Suprapubic skin (tissue), 4 donors: ENCODE data around the gene CDYL2. TPM values are rescaled to one million over a fixed set of nuclear protein-coding genes. Genes with fewer than 3 reads are reported as not detected.

ENCODE experiments used
- DNase-seq, 2 donors: peaks; one replicate each; pipeline ENCODE4 v3.0.0-alpha.2; 2019; ENCODE audit warnings: low spot score in 2 of 2
- H3K27ac ChIP-seq: fragments of 200-600 bp; sonication (generic); one replicate; pipeline ENCODE4 v1.5.1; 2019
- H3K27me3 ChIP-seq: fragments of 200-600 bp; sonication (generic); one replicate; pipeline ENCODE4 v1.5.1; 2019
- H3K36me3 ChIP-seq: fragments of 200-600 bp; sonication (generic); one replicate; pipeline ENCODE4 v1.5.1; 2019
- H3K4me1 ChIP-seq: fragments of 200-600 bp; sonication (generic); one replicate; pipeline ENCODE4 v1.5.1; 2019
- H3K4me3 ChIP-seq: fragments of 200-600 bp; sonication (generic); one replicate; pipeline ENCODE4 v1.5.1; 2019; ENCODE audit warnings: mild to moderate bottlenecking
- H3K9me3 ChIP-seq: fragments of 200-600 bp; sonication (generic); one replicate; pipeline ENCODE4 v1.5.1; 2019
- EP300 ChIP-seq: sonication (generic); formaldehyde crosslinking; IDR thresholded peaks from one replicate; pipeline ENCODE4 v1.6.1; 2017; ENCODE audit warnings: antibody characterized with exemption
- POLR2A ChIP-seq, 2 donors: fragments of 450-650 bp; IDR thresholded peaks; one replicate each; pipeline ENCODE4 v1.6.1; 2017; ENCODE audit warnings: antibody characterized with exemption in 2 of 2, mild to moderate bottlenecking in 2 of 2, moderate library complexity in 2 of 2
- POLR2AphosphoS5 ChIP-seq, 3 donors: sonication (generic); formaldehyde crosslinking; IDR thresholded peaks; one replicate each; pipeline ENCODE4 v1.6.1; 2017; ENCODE audit warnings: antibody characterized with exemption in 3 of 3
- WGBS: methylation state at CpG from one replicate; pipeline ENCODE4 v1.1.5; 2018; 5-methylcytosine and 5-hydroxymethylcytosine counted together
- total RNA-seq, 4 donors: library from RNA; depleted of rRNA; stranded (reverse); fragments of >200 nt; gene quantifications; one replicate each; pipeline ENCODE4 v1.1.0, GENCODE V29; 2016
- TF ChIP-seq, protein P1 (sequence below), 2 donors: fragments of 200-600 bp in 1 of 2; fragments of 450-650 bp in 1 of 2; sonication (generic) in 1 of 2; IDR thresholded peaks; one replicate each; pipeline ENCODE4 v1.5.1; 2016 to 2019; ENCODE audit warnings: antibody characterized with exemption in 2 of 2, mild to moderate bottlenecking in 1 of 2, moderate library complexity in 1 of 2

The CDYL2 gene
- total RNA-seq, 4 donors from 2014 or later, result 2.8 to 8.2 (median 3.9) TPM

DNA sequence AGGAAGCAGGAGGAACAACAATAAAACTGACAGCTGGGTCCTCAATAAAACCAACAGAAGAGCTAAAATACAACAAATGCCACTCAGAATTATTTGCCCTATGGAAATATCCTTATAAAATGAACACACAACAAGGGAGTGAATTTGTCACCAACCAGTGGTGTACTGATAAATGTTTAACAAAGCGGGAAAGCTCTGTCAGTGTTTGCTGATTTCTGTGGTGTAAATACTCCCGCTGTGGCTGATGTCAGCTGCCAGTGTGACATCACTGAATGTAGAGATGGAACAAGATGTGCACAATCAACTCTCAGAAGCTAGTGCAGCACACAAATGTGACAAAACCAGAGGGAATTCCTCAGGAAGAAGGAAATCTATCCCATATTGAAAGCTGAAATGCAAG lies 51.9 kb downstream of the CDYL2 start:
- Histone ChIP-seq H3K9me3 (no peaks in the 10 kb centered on the region), H3K4me3 (no peak overlapping the region), H3K27ac (no peak overlapping the region), H3K27me3 (no peaks in the 10 kb centered on the region), H3K4me1 (peaks cover 2% of the 10 kb centered on the region), H3K36me3 (no peaks in the 10 kb centered on the region)
- TF ChIP-seq EP300, result no peak
- TF ChIP-seq, protein P1, sequence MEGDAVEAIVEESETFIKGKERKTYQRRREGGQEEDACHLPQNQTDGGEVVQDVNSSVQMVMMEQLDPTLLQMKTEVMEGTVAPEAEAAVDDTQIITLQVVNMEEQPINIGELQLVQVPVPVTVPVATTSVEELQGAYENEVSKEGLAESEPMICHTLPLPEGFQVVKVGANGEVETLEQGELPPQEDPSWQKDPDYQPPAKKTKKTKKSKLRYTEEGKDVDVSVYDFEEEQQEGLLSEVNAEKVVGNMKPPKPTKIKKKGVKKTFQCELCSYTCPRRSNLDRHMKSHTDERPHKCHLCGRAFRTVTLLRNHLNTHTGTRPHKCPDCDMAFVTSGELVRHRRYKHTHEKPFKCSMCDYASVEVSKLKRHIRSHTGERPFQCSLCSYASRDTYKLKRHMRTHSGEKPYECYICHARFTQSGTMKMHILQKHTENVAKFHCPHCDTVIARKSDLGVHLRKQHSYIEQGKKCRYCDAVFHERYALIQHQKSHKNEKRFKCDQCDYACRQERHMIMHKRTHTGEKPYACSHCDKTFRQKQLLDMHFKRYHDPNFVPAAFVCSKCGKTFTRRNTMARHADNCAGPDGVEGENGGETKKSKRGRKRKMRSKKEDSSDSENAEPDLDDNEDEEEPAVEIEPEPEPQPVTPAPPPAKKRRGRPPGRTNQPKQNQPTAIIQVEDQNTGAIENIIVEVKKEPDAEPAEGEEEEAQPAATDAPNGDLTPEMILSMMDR (IDR thresholded peaks at IDR 0.05), result no peak
- no peak for TF ChIP-seq POLR2AphosphoS5 (IDR thresholded peaks at IDR 0.05)
- no peak for TF ChIP-seq POLR2A (IDR thresholded peaks at IDR 0.05)
- DNase-seq, result no peak
- 90% methylated on average over 2 of the region's 2 CpGs for WGBS

DNA sequence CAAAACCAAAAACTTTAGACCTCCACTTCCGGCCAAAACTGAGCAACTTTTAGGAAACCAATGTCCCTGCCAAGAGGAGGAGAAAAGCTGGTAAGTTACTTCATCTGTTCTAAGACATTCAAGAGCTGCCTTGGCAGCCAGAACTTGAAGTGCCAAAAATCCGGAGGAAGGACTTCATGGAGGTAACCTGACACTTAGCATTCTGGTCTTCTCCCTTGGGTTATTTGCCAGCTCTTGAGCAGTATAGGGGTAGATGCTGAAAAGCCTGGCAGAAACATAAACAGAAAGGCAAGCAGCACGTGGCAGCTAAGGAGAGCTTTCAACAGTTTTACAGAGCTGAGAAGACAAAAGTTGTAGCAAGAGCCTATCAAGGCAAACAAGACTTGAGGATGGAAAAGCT lies 53.2 kb downstream of the CDYL2 start:
- Histone ChIP-seq H3K4me1 (peaks cover 2% of the 10 kb centered on the region), H3K27me3 (no peaks in the 10 kb centered on the region), H3K27ac (no peak overlapping the region), H3K36me3 (no peaks in the 10 kb centered on the region), H3K9me3 (no peaks in the 10 kb centered on the region), H3K4me3 (no peak overlapping the region)
- no peak for DNase-seq
- TF ChIP-seq POLR2AphosphoS5 (IDR thresholded peaks at IDR 0.05), result no peak
- TF ChIP-seq POLR2A (IDR thresholded peaks at IDR 0.05), result no peak
- 28% methylated on average over 3 of the region's 3 CpGs for WGBS

- 72% methylated on average over 4 of the region's 4 CpGs for WGBS
- Histone ChIP-seq H3K27me3 (no peaks in the 10 kb centered on the region), H3K36me3 (no peaks in the 10 kb centered on the region), H3K4me3 (no peak overlapping the region), H3K27ac (no peak overlapping the region), H3K9me3 (no peaks in the 10 kb centered on the region), H3K4me1 (no peaks in the 10 kb centered on the region)
- TF ChIP-seq EP300 (no peak), POLR2AphosphoS5 (IDR thresholded peaks at IDR 0.05) (no peak), POLR2A (IDR thresholded peaks at IDR 0.05) (no peak)
- TF ChIP-seq, protein P1 (IDR thresholded peaks at IDR 0.05), result no peak
- no peak for DNase-seq
Observed at GRCh38 chr16:80746231-80746630, 58.2 kb downstream of the CDYL2 start.

DNA sequence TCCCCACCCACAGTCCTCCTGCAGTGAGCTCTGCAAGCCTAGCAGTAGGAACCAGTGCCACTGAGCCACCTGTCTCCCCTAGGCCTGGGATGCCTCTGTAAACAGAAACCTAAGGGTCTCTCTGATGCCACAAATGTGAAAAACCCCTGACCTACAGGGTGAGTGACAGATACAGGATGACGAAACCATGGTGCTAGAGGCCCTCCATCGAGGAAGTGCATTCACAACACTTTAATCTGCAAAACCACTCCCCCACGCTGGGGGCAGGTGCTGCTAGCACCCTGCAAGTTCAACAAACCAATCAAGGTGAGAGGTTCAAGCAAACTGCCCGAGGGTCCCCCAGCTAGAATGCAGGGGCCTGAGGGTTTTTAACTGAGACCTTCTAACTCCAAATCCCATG lies 59.5 kb downstream of the CDYL2 start:
- Histone ChIP-seq H3K27me3 (no peaks in the 10 kb centered on the region), H3K4me3 (no peak overlapping the region), H3K9me3 (no peaks in the 10 kb centered on the region), H3K27ac (no peak overlapping the region), H3K36me3 (no peaks in the 10 kb centered on the region), H3K4me1 (no peaks in the 10 kb centered on the region)
- DNase-seq, result no peak
- WGBS, result 92% methylated on average over 2 of the region's 4 CpGs
- TF ChIP-seq POLR2AphosphoS5 (IDR thresholded peaks at IDR 0.05) (no peak), POLR2A (IDR thresholded peaks at IDR 0.05) (no peak), EP300 (no peak)
- TF ChIP-seq, protein P1 (IDR thresholded peaks at IDR 0.05), result no peak

DNA sequence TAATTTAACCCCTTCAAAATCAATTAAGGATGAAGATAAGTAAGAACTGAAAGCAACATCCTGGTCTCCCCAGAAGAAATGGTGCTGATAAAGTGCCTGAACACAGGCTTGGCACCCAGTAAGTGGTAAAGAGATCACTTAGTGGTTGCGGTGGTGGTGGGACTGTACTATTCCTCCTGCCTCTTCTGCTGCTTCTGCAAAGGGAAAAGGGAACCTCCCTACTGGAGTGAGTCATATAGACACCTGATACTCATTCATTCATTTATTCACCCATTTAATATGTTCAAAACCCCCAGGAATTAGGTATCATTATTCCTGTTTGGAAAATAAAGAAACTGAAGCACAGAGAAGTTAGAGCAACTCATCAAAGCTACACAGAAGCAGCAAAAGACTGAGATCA lies 60.6 kb downstream of the CDYL2 start:
- Histone ChIP-seq H3K4me1 (no peaks in the 10 kb centered on the region), H3K9me3 (no peaks in the 10 kb centered on the region), H3K36me3 (no peaks in the 10 kb centered on the region), H3K4me3 (no peak overlapping the region), H3K27ac (no peak overlapping the region), H3K27me3 (no peaks in the 10 kb centered on the region)
- TF ChIP-seq POLR2AphosphoS5 (IDR thresholded peaks at IDR 0.05), result no peak
- no peak for TF ChIP-seq POLR2A (IDR thresholded peaks at IDR 0.05)
- no peak for TF ChIP-seq EP300
- TF ChIP-seq, protein P1 (IDR thresholded peaks at IDR 0.05), result no peak
- 93% methylated on average over 1 of the region's 1 CpG for WGBS
- no peak for DNase-seq

DNA sequence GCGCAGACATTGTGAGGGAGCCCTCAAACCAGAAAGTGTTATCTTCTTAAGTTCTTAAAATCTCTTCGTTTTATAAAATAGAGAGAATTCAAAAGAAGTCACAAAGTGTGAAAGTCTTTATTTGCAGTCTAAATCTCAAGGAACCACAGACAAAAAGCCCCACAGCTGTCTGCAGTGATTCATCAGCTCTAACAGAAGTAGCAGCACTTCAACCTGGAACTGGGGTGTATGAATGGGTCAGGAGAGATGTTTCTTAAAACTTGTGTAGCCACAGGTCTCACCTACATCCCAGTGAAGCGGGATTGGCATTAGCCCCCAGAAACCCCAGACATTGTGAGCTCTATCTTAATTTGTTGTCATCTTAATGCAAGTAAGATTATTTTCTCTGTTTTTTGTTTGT lies 61.1 kb downstream of the CDYL2 start:
- H3K9me3 ChIP-seq, result no peaks in the 10 kb centered on the region
- H3K36me3 ChIP-seq, result no peaks in the 10 kb centered on the region
- no peaks in the 10 kb centered on the region for H3K27me3 ChIP-seq
- H3K4me1 ChIP-seq, result no peaks in the 10 kb centered on the region
- H3K27ac ChIP-seq, result no peak overlapping the region
- WGBS, result 89% methylated on average over 3 of the region's 3 CpGs
- no peak for TF ChIP-seq EP300
- no peak for TF ChIP-seq POLR2A (IDR thresholded peaks at IDR 0.05)
- TF ChIP-seq, protein P1 (IDR thresholded peaks at IDR 0.05), result no peak
- no peak for TF ChIP-seq POLR2AphosphoS5 (IDR thresholded peaks at IDR 0.05)
- no peak for DNase-seq
- no peak overlapping the region for H3K4me3 ChIP-seq
